MCF 10A (cell line): ENCODE data around the gene SPEF2. TPM values are rescaled to one million over a fixed set of nuclear protein-coding genes. Genes with fewer than 3 reads are reported as not detected.

Source experiments
- Bru-seq: library from RNA; stranded (reverse); fragments of 400-500 nt; gene quantifications from one replicate; lab custom pipeline; 2021; lab: Mats Ljungman, UMichigan
- BruChase-seq, 2 experiments: library from RNA; stranded (reverse); fragments of 400-500 nt; gene quantifications; one replicate each; lab custom pipeline; 2021; lab: Mats Ljungman, UMichigan
- BruUV-seq: library from RNA; stranded (reverse); fragments of 400-500 nt; replicated peaks from 2 replicates; lab custom pipeline; 2021; lab: Mats Ljungman, UMichigan
- CTCF ChIA-PET: fragments of 300-600 bp; sonication (Branson Sonifier 250); formaldehyde crosslinking; extraction: SDS; loops from one replicate; lab custom pipeline; 2021; ENCODE audit warnings: antibody characterized with exemption, inconsistent platforms; lab: Yijun Ruan, JAX
- POLR2A ChIA-PET: fragments of 300-600, 350-650 bp; sonication (Branson Sonifier 250); formaldehyde crosslinking; extraction: SDS; loops from one replicate; lab custom pipeline; 2020; ENCODE audit warnings: antibody characterized with exemption, inconsistent platforms; lab: Yijun Ruan, JAX
- DNase-seq: peaks from one replicate; pipeline ENCODE4 v3.0.0-alpha.2; 2018; ENCODE audit not compliant: unreplicated experiment
- H3K27ac Mint-ChIP-seq: one replicate; pipeline ENCODE4 v1.8.0; 2022; ENCODE audit warnings: mild to moderate bottlenecking, low read depth, mixed read lengths; ENCODE audit not compliant: unreplicated experiment
- H3K27me3 Mint-ChIP-seq: one replicate; pipeline ENCODE4 v1.8.0; 2022; ENCODE audit warnings: mixed read lengths; ENCODE audit not compliant: insufficient read depth, unreplicated experiment
- H3K36me3 Mint-ChIP-seq: one replicate; pipeline ENCODE4 v1.8.0; 2022; ENCODE audit warnings: mild to moderate bottlenecking, moderate library complexity, mixed read lengths; ENCODE audit not compliant: insufficient read depth, unreplicated experiment
- H3K4me1 Mint-ChIP-seq: one replicate; pipeline ENCODE4 v1.8.0; 2022; ENCODE audit warnings: mixed read lengths; ENCODE audit not compliant: insufficient read depth, unreplicated experiment
- H3K4me3 Mint-ChIP-seq: one replicate; pipeline ENCODE4 v1.8.0; 2022; ENCODE audit warnings: mild to moderate bottlenecking, moderate library complexity, mixed read lengths; ENCODE audit not compliant: unreplicated experiment
- H3K9me3 Mint-ChIP-seq: one replicate; pipeline ENCODE4 v1.8.0; 2022; ENCODE audit warnings: mixed read lengths; ENCODE audit not compliant: unreplicated experiment
- intact Hi-C: fragments of 100-400 bp; cut with micrococcal nuclease; formaldehyde crosslinking; loops from 2 replicates; pipeline ENCODE4 v1.14.1; 2022
- long read RNA-seq: library from polyadenylated mRNA; stranded (forward); transcript quantifications from one replicate; pipeline ENCODE4 v2.0.0, GENCODE V29; 2022
- total RNA-seq: library from RNA; stranded (reverse); gene quantifications from 2 replicates; pipeline ENCODE4 v1.2.3, GENCODE V29; 2022
- TF ChIP-seq, protein P1 (sequence below): fragments of 200-600 bp; IDR thresholded peaks from one replicate; pipeline ENCODE4 v1.8.0; 2022; ENCODE audit warnings: antibody characterized with exemption, mild to moderate bottlenecking; ENCODE audit not compliant: unreplicated experiment

SPEF2 gene, protein sequence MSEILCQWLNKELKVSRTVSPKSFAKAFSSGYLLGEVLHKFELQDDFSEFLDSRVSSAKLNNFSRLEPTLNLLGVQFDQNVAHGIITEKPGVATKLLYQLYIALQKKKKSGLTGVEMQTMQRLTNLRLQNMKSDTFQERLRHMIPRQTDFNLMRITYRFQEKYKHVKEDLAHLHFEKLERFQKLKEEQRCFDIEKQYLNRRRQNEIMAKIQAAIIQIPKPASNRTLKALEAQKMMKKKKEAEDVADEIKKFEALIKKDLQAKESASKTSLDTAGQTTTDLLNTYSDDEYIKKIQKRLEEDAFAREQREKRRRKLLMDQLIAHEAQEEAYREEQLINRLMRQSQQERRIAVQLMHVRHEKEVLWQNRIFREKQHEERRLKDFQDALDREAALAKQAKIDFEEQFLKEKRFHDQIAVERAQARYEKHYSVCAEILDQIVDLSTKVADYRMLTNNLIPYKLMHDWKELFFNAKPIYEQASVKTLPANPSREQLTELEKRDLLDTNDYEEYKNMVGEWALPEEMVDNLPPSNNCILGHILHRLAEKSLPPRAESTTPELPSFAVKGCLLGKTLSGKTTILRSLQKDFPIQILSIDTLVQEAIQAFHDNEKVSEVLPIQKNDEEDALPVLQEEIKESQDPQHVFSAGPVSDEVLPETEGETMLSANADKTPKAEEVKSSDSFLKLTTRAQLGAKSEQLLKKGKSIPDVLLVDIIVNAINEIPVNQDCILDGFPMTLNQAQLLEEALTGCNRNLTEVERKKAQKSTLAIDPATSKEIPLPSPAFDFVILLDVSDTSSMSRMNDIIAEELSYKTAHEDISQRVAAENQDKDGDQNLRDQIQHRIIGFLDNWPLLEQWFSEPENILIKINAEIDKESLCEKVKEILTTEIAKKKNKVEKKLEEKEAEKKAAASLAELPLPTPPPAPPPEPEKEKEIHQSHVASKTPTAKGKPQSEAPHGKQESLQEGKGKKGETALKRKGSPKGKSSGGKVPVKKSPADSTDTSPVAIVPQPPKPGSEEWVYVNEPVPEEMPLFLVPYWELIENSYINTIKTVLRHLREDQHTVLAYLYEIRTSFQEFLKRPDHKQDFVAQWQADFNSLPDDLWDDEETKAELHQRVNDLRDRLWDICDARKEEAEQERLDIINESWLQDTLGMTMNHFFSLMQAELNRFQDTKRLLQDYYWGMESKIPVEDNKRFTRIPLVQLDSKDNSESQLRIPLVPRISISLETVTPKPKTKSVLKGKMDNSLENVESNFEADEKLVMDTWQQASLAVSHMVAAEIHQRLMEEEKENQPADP (N-terminal part only)
- 5.3 and 5.6 TPM in 2 replicates for total RNA-seq
- percentile 44 among the genes with signal in this experiment for Bru-seq, nascent RNA
- BruChase-seq, experiment 1, labeled RNA remaining after a 6-hour chase, result percentile 36 among the genes with signal in this experiment
- BruChase-seq, experiment 2, labeled RNA remaining after a 2-hour chase, result percentile 45 among the genes with signal in this experiment
- long read RNA-seq, partial matches to known transcripts, result 1 of 3 reads
- long read RNA-seq, other reads (novel, unspliced or antisense), result 1 of 3 reads

DNA sequence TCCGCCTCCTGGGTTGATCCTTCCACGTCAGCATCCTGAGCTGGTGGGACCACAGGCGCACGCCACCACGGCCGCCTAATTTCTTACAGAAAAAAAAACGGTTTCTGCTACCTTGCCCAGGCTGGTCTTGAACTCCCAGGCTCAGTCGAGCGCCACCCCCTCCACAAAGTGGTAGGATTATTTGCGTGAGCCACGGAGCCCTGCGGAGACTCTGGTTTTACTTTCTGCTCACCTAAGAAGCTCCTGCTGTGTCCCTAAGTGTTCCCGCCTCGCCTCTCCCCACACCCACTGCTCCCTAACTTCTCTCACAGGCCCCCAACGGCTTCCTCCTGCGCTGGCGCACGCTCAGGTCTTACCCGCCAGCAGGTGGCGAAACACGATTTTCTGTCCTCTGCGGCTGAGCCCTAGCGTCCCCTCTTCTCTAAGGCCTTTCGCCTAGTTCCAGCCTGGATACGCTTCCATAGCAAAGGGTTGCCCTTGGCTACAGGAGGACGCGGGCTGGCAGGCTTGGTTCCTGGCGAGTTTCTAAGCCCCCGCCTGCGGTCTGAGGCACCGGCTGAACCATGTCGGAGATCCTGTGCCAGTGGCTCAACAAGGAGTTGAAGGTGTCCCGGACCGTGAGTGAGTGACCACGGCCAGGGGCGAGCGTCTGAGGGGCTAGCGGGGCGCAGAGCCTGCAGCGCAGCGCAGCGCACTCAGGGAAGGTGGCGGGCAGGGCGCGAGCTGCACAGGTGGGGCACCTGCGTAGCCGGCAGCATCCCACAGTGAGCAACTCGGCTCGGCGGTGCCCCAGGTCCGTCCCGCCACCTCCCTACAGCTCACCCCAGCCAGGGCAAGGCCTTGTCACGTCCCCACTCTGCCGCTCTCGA, at the start of gene SPEF2:
TSS of gene SPEF2 (plus strand) at position 429 of the 869 bp plus-strand sequence. CDS start at position 564, 135 bp downstream.
- peak within 1 kb of the TSS; percentile 85 for H3K4me3 Mint-ChIP-seq
- peak within 1 kb of the TSS; percentile 77 for H3K27ac Mint-ChIP-seq
- no TSS peak for BruUV-seq
- CTCF ChIA-PET, result interaction anchor here (0.6 to 4.2 kb wide), 6 partner anchors 9 to 405 kb away, joined by 3 to 25 read pairs (median 7); no protein-coding TSS in a partner anchor
- intact Hi-C loops, result loop anchor here (1.0 to 10.0 kb wide), 2 partner anchors 157 to 309 kb away; no protein-coding TSS in a partner anchor
- TF ChIP-seq, protein P1, sequence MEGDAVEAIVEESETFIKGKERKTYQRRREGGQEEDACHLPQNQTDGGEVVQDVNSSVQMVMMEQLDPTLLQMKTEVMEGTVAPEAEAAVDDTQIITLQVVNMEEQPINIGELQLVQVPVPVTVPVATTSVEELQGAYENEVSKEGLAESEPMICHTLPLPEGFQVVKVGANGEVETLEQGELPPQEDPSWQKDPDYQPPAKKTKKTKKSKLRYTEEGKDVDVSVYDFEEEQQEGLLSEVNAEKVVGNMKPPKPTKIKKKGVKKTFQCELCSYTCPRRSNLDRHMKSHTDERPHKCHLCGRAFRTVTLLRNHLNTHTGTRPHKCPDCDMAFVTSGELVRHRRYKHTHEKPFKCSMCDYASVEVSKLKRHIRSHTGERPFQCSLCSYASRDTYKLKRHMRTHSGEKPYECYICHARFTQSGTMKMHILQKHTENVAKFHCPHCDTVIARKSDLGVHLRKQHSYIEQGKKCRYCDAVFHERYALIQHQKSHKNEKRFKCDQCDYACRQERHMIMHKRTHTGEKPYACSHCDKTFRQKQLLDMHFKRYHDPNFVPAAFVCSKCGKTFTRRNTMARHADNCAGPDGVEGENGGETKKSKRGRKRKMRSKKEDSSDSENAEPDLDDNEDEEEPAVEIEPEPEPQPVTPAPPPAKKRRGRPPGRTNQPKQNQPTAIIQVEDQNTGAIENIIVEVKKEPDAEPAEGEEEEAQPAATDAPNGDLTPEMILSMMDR, result peak; percentile 85
- no peaks in the 10 kb centered on the region for H3K27me3 Mint-ChIP-seq
- peak; percentile 86 for DNase-seq
- peaks cover 8% of the 10 kb centered on the region for H3K36me3 Mint-ChIP-seq
- H3K9me3 Mint-ChIP-seq, result peaks cover 6% of the 10 kb centered on the region
- no peaks in the 10 kb centered on the region for H3K4me1 Mint-ChIP-seq
- POLR2A ChIA-PET, result interaction anchor here (0.9 to 1.2 kb wide), 2 partner anchors 16 to 138 kb away, joined by 3 to 5 read pairs; no protein-coding TSS in a partner anchor

DNA sequence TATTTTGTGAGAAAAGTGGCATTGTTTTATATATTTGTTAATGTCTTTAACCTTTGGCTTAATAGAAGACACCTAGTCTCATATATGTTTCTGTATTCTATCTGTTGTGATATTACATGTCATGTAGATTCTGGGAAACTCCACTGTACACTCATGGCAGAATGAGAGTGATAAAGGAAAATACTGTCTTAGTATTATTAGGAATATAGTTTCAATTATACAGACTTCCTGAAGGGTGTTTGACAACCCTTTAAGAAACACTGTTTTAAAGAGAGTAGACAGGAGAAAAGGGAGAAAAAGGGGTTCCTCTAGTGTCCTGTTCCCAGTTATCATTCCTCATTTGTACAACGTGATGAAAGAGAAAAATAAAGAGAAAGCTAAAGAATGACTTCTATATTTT, 42.1 kb upstream of the SPEF2 start:
- no peaks in the 10 kb centered on the region for H3K4me1 Mint-ChIP-seq

DNA sequence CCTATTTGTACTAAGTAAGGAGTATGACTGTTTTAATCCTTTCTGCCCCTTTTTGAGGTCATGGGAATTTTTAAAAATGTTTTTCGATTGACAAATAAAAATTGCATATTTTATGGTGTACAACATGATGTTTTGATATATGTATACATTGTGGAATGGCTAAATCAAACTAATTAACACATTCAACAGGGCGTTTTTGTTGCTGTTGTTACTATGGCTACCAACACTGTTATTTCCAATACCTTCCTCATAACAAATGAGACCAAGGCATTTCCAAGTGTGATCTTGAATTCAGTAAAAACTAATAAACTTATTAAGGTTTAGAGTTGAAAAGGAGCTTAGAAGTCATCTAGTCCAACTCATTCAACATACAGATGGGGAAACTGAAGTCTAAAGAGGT, 30.2 kb upstream of the SPEF2 start:
- H3K4me3 Mint-ChIP-seq, result no peak overlapping the region
- no peaks in the 10 kb centered on the region for H3K4me1 Mint-ChIP-seq
- TF ChIP-seq, protein P1, result no peak
- H3K9me3 Mint-ChIP-seq, result no peaks in the 10 kb centered on the region
- ChIA-PET POLR2A (no interaction called here), CTCF (no interaction called here)
- no peak overlapping the region for H3K27ac Mint-ChIP-seq
- no peaks in the 10 kb centered on the region for H3K36me3 Mint-ChIP-seq
- no TSS peak for BruUV-seq
- DNase-seq, result no peak
- peaks cover 50% of the 10 kb centered on the region for H3K27me3 Mint-ChIP-seq
- intact Hi-C loops, result no loop called here

More for the DNA sequence above, 42.1 kb upstream of the SPEF2 start:
- intact Hi-C loops, result no loop called here
- no peaks in the 10 kb centered on the region for H3K36me3 Mint-ChIP-seq
- no TSS peak for BruUV-seq
- POLR2A ChIA-PET, result no interaction called here
- H3K9me3 Mint-ChIP-seq, result no peaks in the 10 kb centered on the region
- no peak overlapping the region for H3K27ac Mint-ChIP-seq
- CTCF ChIA-PET, result interaction anchor here (0.7 kb wide), 1 partner anchor 21 kb away, joined by 4 read pairs; no protein-coding TSS in a partner anchor
- DNase-seq, result no peak
- peaks cover 32% of the 10 kb centered on the region for H3K27me3 Mint-ChIP-seq
- H3K4me3 Mint-ChIP-seq, result no peak overlapping the region
- TF ChIP-seq, protein P1, result no peak
